Stimulated activated CD4-positive, alpha-beta T cell treated with anti-CD3 and anti-CD28 coated beads, TNF-alpha, amount 100 ng/mL, for 24 hours (primary cell): ENCODE data around the gene DNM3.

ENCODE experiments used
- DNase-seq, 3 experiments: peaks; one replicate each; pipeline ENCODE4 v3.0.0-alpha.2; 2020; ENCODE audit warnings: low read depth in 3 of 3

The DNM3 gene

GRCh38 chr1:172176206-172176605 is 334.9 kb downstream of the DNM3 start:
- no peak for DNase-seq

- no peak for DNase-seq
Measured at GRCh38 chr1:172177849-172178248, 336.6 kb downstream of the DNM3 start.

GRCh38 chr1:172178886-172179285 is 337.6 kb downstream of the DNM3 start:
- no peak for DNase-seq

GRCh38 chr1:172179918-172180317 is 338.6 kb downstream of the DNM3 start:
- DNase-seq: no peak

- DNase-seq: peak in 2 of 3 experiments; percentile 25 to 37
Measured at GRCh38 chr1:172180501-172181285, 339.4 kb downstream of the DNM3 start.

- DNase-seq: no peak
Measured at GRCh38 chr1:172184506-172185191, 343.4 kb downstream of the DNM3 start.

GRCh38 chr1:172185211-172185610 is 343.9 kb downstream of the DNM3 start:
- DNase-seq: no peak

GRCh38 chr1:172185996-172186395 is 344.7 kb downstream of the DNM3 start:
- DNase-seq: no peak

- no peak for DNase-seq
Measured at GRCh38 chr1:172201572-172201971, 360.3 kb downstream of the DNM3 start.

GRCh38 chr1:172203135-172203823 is 362.0 kb downstream of the DNM3 start:
- no peak for DNase-seq

- DNase-seq: no peak
Measured at GRCh38 chr1:172203902-172204301, 362.6 kb downstream of the DNM3 start.

- DNase-seq: no peak
Measured at GRCh38 chr1:172206256-172206655, 365.0 kb downstream of the DNM3 start.

GRCh38 chr1:172208635-172209034 is 367.3 kb downstream of the DNM3 start:
- DNase-seq: no peak

GRCh38 chr1:172211221-172211620 is 369.9 kb downstream of the DNM3 start:
- no peak for DNase-seq

GRCh38 chr1:172212124-172212523 is 370.8 kb downstream of the DNM3 start:
- DNase-seq: no peak

- no peak for DNase-seq
Measured at GRCh38 chr1:172215006-172215405, 373.7 kb downstream of the DNM3 start.

- DNase-seq: no peak
Measured at GRCh38 chr1:172219966-172220365, 378.7 kb downstream of the DNM3 start.

GRCh38 chr1:172220376-172220775 is 379.1 kb downstream of the DNM3 start:
- no peak for DNase-seq

- no peak for DNase-seq
Measured at GRCh38 chr1:172221436-172221835, 380.1 kb downstream of the DNM3 start.

GRCh38 chr1:172224871-172225270 is 383.6 kb downstream of the DNM3 start:
- no peak for DNase-seq

- no peak for DNase-seq
Measured at GRCh38 chr1:172229942-172230341, 388.6 kb downstream of the DNM3 start.

GRCh38 chr1:172230526-172230925 is 389.2 kb downstream of the DNM3 start:
- no peak for DNase-seq

GRCh38 chr1:172236958-172237357 is 395.7 kb downstream of the DNM3 start:
- DNase-seq: no peak
